ENCODE results near the gene EPS8L3. TPM values are rescaled to one million over a fixed set of nuclear protein-coding genes. Genes with fewer than 3 reads are reported as not detected.

The EPS8L3 gene
- total RNA-seq, 1 experiment from 2014 or later: not detected

DNA sequence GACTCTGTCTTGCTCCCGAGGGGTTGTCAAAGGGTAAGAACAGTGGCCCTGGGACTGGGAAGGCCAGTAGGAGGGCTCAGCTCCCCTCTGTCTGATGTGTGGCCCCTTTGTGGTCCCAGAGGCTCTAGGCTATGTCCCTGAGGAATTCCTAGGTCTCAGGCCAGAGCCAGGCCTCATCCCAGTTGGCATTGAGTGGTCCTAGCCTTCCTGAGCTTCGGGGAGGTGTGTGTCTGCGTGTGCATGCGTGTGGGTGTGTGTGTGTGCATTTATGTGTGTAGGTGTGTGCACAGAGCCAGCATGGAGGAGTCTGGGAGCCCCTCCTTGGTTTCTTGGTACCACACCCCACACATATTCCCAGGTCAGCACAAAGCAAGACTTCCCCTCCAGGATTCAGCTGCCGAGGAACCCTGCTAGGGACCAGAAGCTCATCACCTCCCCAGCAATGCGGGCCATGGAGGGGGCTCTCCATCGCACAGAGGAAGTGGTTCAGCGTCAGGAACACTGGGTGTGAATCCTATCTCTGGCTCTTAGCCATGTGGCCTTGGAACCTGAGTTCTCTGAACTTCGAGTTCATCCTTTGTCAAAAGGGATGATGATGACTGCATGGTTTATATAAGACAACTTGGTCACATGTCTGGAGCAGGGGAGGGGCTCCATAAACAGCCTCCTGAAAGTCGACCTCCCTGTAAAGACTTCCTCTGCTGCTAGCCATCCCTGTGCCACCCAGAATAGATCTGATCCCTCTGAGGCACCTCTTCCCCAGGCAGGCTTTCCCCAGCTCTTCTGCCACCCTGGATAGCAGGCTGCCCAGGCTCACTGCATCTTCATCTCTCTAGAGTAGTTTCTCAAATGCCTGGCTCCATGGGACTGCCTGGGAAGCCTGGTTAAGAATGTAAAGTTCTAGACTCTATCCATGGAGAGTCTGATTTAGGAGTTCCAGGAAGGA lies 8.3 kb upstream of the EPS8L3 start:
- Histone ChIP-seq H3K36me3 (ENCODE audit: control insufficient read depth, insufficient read depth, low read length) (no peaks in the 10 kb centered on the region), H3K4me1 (ENCODE audit: control insufficient read depth, insufficient read depth, low read length) (peaks cover 13% of the 10 kb centered on the region), H3K9me3 (ENCODE audit: control insufficient read depth, insufficient read depth, low read depth, low read length) (no peaks in the 10 kb centered on the region), H3K4me3 (ENCODE audit: low read depth in 2 of 2, low read length in 2 of 2) (no peak overlapping the region), H3K27me3 (ENCODE audit: control insufficient read depth, insufficient read depth, low read length) (no peaks in the 10 kb centered on the region), H3K27ac (ENCODE audit: low read length) (no peak overlapping the region)
- DNase-seq (ENCODE audit: low read depth, low spot score) (no peak), ATAC-seq (no peak)
- intact Hi-C loops (cut with micrococcal nuclease; ENCODE audit: unreplicated experiment) (loop anchor here (2.0 to 5.0 kb wide), 2 partner anchors 129 to 225 kb away; partner anchors contain the start of gene GNAI3), in situ Hi-C loops (cut with HindIII; ENCODE audit: low pct_unique_long_range_greater_than_20kb, low sequenced_read_pairs) (no loop called here)
- TF ChIP-seq SIN3A (IDR thresholded peaks at IDR 0.05; ENCODE audit: borderline replicate concordance, insufficient read depth, low read depth, low read length): no peak
- TF ChIP-seq, protein P1, sequence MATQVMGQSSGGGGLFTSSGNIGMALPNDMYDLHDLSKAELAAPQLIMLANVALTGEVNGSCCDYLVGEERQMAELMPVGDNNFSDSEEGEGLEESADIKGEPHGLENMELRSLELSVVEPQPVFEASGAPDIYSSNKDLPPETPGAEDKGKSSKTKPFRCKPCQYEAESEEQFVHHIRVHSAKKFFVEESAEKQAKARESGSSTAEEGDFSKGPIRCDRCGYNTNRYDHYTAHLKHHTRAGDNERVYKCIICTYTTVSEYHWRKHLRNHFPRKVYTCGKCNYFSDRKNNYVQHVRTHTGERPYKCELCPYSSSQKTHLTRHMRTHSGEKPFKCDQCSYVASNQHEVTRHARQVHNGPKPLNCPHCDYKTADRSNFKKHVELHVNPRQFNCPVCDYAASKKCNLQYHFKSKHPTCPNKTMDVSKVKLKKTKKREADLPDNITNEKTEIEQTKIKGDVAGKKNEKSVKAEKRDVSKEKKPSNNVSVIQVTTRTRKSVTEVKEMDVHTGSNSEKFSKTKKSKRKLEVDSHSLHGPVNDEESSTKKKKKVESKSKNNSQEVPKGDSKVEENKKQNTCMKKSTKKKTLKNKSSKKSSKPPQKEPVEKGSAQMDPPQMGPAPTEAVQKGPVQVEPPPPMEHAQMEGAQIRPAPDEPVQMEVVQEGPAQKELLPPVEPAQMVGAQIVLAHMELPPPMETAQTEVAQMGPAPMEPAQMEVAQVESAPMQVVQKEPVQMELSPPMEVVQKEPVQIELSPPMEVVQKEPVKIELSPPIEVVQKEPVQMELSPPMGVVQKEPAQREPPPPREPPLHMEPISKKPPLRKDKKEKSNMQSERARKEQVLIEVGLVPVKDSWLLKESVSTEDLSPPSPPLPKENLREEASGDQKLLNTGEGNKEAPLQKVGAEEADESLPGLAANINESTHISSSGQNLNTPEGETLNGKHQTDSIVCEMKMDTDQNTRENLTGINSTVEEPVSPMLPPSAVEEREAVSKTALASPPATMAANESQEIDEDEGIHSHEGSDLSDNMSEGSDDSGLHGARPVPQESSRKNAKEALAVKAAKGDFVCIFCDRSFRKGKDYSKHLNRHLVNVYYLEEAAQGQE (IDR thresholded peaks at IDR 0.05; ENCODE audit: insufficient read depth in 1 of 2, low read depth in 2 of 2, low read length in 1 of 2): no peak
- TF ChIP-seq POLR2AphosphoS5 (IDR thresholded peaks at IDR 0.05; ENCODE audit: low read depth, low read length): no peak
- TF ChIP-seq, protein P2, sequence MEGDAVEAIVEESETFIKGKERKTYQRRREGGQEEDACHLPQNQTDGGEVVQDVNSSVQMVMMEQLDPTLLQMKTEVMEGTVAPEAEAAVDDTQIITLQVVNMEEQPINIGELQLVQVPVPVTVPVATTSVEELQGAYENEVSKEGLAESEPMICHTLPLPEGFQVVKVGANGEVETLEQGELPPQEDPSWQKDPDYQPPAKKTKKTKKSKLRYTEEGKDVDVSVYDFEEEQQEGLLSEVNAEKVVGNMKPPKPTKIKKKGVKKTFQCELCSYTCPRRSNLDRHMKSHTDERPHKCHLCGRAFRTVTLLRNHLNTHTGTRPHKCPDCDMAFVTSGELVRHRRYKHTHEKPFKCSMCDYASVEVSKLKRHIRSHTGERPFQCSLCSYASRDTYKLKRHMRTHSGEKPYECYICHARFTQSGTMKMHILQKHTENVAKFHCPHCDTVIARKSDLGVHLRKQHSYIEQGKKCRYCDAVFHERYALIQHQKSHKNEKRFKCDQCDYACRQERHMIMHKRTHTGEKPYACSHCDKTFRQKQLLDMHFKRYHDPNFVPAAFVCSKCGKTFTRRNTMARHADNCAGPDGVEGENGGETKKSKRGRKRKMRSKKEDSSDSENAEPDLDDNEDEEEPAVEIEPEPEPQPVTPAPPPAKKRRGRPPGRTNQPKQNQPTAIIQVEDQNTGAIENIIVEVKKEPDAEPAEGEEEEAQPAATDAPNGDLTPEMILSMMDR (IDR thresholded peaks at IDR 0.05): no peak
- no peak for TF ChIP-seq TCF7L2 (IDR thresholded peaks at IDR 0.05; ENCODE audit: low read depth, low read length)
- ChIA-PET POLR2A (no interaction called here), CTCF (interaction anchor here (1.0 to 2.3 kb wide), 3 partner anchors 132 to 227 kb away, joined by 3 to 7 read pairs (median 4); no protein-coding TSS in a partner anchor)
- BruUV-seq (replicated peaks): no TSS peak

DNA sequence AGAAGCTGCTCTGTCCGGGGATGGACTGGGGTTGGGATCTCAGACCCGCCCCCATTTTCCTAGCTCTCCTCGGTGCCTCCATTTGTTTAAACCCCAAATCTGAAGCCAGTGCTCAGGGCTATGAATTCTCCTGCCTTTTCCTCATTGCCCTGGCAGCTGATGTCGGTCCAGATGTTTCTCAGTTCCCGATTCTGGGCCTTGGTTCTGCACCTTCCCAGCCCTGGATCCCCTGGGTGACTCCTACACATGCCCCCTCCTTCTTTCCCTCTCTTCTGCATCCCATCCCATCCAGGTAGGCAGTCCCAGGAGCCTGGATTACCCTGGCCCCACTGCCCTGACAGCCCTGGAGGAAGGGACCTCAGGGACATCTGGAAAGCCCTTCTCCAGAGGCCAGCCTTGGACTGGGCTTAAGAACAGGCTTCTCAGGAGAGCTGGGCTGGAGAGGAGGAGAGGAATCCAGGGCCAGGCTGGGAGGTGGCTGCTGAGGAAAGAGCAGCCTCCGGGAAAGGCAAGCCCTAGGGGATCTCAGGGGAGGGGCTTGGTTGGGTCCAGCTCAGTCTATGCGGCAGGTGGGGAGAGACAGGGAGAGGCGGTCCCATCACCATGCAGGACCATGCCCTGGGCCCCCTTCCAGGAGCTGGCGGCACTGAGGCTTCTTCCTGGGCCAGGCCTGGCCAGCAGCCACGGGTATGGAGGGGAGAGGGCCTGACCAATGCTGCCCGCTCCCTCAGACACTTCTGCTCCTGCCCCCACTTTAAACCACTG lies 6.8 kb upstream of the EPS8L3 start:
- Histone ChIP-seq H3K4me1 (ENCODE audit: control insufficient read depth, insufficient read depth, low read length) (0 out of 2 replicates have a peak, but pooled peaks cover 2% of the 10 kb centered on the region), H3K9me3 (ENCODE audit: control insufficient read depth, insufficient read depth, low read depth, low read length) (no peaks in the 10 kb centered on the region), H3K36me3 (ENCODE audit: control insufficient read depth, insufficient read depth, low read length) (no peaks in the 10 kb centered on the region), H3K27ac (ENCODE audit: low read length) (no peak overlapping the region), H3K4me3 (ENCODE audit: low read depth in 2 of 2, low read length in 2 of 2) (no peak overlapping the region), H3K27me3 (ENCODE audit: control insufficient read depth, insufficient read depth, low read length) (no peaks in the 10 kb centered on the region)
- intact Hi-C loops (cut with micrococcal nuclease; ENCODE audit: unreplicated experiment) (loop anchor here (5.0 kb wide), 1 partner anchor 223 kb away; the partner anchor contains the start of gene GNAI3), in situ Hi-C loops (cut with HindIII; ENCODE audit: low pct_unique_long_range_greater_than_20kb, low sequenced_read_pairs) (no loop called here)
- CTCF ChIA-PET: interaction anchor here (2.3 kb wide), 1 partner anchor 130 kb away, joined by 7 read pairs; no protein-coding TSS in a partner anchor
- no TSS peak for BruUV-seq (replicated peaks)
- ATAC-seq (no peak), DNase-seq (ENCODE audit: low read depth, low spot score) (no peak)
- TF ChIP-seq TCF7L2 (IDR thresholded peaks at IDR 0.05; ENCODE audit: low read depth, low read length) (no peak), POLR2AphosphoS5 (IDR thresholded peaks at IDR 0.05; ENCODE audit: low read depth, low read length) (no peak), SIN3A (IDR thresholded peaks at IDR 0.05; ENCODE audit: borderline replicate concordance, insufficient read depth, low read depth, low read length) (no peak)
- TF ChIP-seq, protein P1 (IDR thresholded peaks at IDR 0.05; ENCODE audit: insufficient read depth in 1 of 2, low read depth in 2 of 2, low read length in 1 of 2): no peak
- TF ChIP-seq, protein P2 (IDR thresholded peaks at IDR 0.05): no peak
- POLR2A ChIA-PET: no interaction called here
